ENCODE data around the gene HECTD4. TPM values are rescaled to one million over a fixed set of nuclear protein-coding genes. Genes with fewer than 3 reads are reported as not detected.
"Not testable (repeated sequence)": the region's sequence is repeated elsewhere in the genome, so short reads cannot be mapped to it uniquely, and the experiment has no call there.

HECTD4 gene
- total RNA-seq, 2 donors from 2014 or later, result 23.3 to 45.2 TPM

- Histone ChIP-seq H3K4me1 (peaks cover 9% of the 10 kb centered on the region), H3K36me3 (replicated peaks in 1 of 2; ENCODE audit: insufficient read depth in 1 of 2, low read depth in 2 of 2) (no peaks in the 10 kb centered on the region), H3K4me3 (no peak overlapping the region), H3K27me3 (no peaks in the 10 kb centered on the region), H3K9me3 (no peaks in the 10 kb centered on the region), H3K27ac (no peak overlapping the region)
- intact Hi-C loops (cut with DNase I), result no loop called here
- no peak for TF ChIP-seq CTCF (IDR thresholded peaks at IDR 0.05)
- TF ChIP-seq POLR2A (IDR thresholded peaks at IDR 0.05), result no peak
- 82 to 89% methylated on average over 6 of the region's 6 CpGs for WGBS, 2 donors
- DNase-seq (peak in 1 of 4 donors; percentile 3), ATAC-seq (no peak)
Observed at GRCh38 chr12:112115259-112116045, 266.8 kb downstream of the HECTD4 start.

GRCh38 chr12:112112409-112113133 lies 269.7 kb downstream of the HECTD4 start:
- TF ChIP-seq POLR2A (IDR thresholded peaks at IDR 0.05), result no peak
- TF ChIP-seq CTCF (IDR thresholded peaks at IDR 0.05), result no peak
- Histone ChIP-seq H3K36me3 (replicated peaks in 1 of 2; ENCODE audit: insufficient read depth in 1 of 2, low read depth in 2 of 2) (no peaks in the 10 kb centered on the region), H3K27ac (no peak overlapping the region), H3K4me1 (peaks cover 15% of the 10 kb centered on the region), H3K4me3 (no peak overlapping the region), H3K9me3 (no peaks in the 10 kb centered on the region), H3K27me3 (no peaks in the 10 kb centered on the region)
- intact Hi-C loops (cut with DNase I), result no loop called here
- peak in 3 of 4 donors; percentile 8 to 60 (median 39) for DNase-seq
- no peak for ATAC-seq
- WGBS, 2 donors, result 71 to 79% methylated on average over 5 to 6 of the region's 6 CpGs

GRCh38 chr12:112111931-112112330 lies 270.3 kb downstream of the HECTD4 start:
- Histone ChIP-seq H3K4me1 (peaks cover 22% of the 10 kb centered on the region), H3K4me3 (no peak overlapping the region), H3K9me3 (no peaks in the 10 kb centered on the region), H3K27ac (no peak overlapping the region), H3K36me3 (replicated peaks in 1 of 2; ENCODE audit: insufficient read depth in 1 of 2, low read depth in 2 of 2) (no peaks in the 10 kb centered on the region), H3K27me3 (no peaks in the 10 kb centered on the region)
- no peak for ATAC-seq
- intact Hi-C loops (cut with DNase I), result no loop called here
- TF ChIP-seq POLR2A (IDR thresholded peaks at IDR 0.05), result no peak
- no peak for TF ChIP-seq CTCF (IDR thresholded peaks at IDR 0.05)
- WGBS, 2 donors, result 74 to 77% methylated on average over 5 of the region's 5 CpGs
- no peak for DNase-seq

- intact Hi-C loops (cut with DNase I); H3K36me3 ChIP-seq (replicated peaks in 1 of 2; ENCODE audit: insufficient read depth in 1 of 2, low read depth in 2 of 2); DNase-seq; H3K4me3 ChIP-seq; H3K27ac ChIP-seq; H3K9me3 ChIP-seq; H3K27me3 ChIP-seq; ATAC-seq: not testable (repeated sequence)
- 82 to 88% methylated on average over 18 to 20 of the region's 20 CpGs for WGBS, 2 donors
- H3K4me1 ChIP-seq, result peaks cover 23% of the 10 kb centered on the region
Observed at GRCh38 chr12:112110787-112111662, 271.2 kb downstream of the HECTD4 start.

Small RNA genes lying within 50 kb of the gene (microRNA-seq; reads per million reads assigned to microRNA genes)
- gene MIR6861 (ENCODE audit: borderline number of aligned reads in 2 of 2, borderline replicate concordance in 2 of 2), result 0 reads per million in 2 donors

Small RNA genes lying within 50 kb of the gene (small RNA-seq; reads per million reads assigned to genes)
- gene RF00019, result not detected

Other genes starting within 250 kb of the HECTD4 start
- 100 to 1,000 TPM; 864 to 931 TPM for gene RPL6, start 27.2 kb upstream of the HECTD4 start, total RNA-seq
- 10 to 100 TPM; 31.6 to 47.1 TPM for gene PTPN11, start 36.5 kb upstream of the HECTD4 start, total RNA-seq

All from body of pancreas (tissue), 4 donors.